ENCODE results near the gene AKAP6.
"Not testable (repeated sequence)": the region's sequence is repeated elsewhere in the genome, so short reads cannot be mapped to it uniquely, and the experiment has no call there.

DNA sequence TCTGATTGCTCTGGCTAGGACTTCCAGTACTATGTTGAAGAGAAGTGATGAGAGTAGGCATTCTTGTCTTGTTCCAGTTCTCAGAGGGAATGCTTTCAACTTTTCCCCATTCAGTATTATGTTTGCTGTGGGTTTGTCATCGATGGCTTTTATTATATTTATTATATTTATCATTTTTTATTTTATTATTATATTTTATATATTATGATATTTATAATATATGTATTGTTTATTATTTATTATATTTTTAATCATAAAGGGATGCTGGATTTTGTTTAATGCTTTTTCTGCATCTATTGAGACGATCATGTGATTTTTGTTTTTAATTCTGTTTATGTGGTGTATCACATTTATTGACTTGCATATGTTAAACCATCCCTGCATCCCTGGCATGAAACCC is 58.2 kb downstream of the AKAP6 start:
- TF ChIP-seq, protein P1, sequence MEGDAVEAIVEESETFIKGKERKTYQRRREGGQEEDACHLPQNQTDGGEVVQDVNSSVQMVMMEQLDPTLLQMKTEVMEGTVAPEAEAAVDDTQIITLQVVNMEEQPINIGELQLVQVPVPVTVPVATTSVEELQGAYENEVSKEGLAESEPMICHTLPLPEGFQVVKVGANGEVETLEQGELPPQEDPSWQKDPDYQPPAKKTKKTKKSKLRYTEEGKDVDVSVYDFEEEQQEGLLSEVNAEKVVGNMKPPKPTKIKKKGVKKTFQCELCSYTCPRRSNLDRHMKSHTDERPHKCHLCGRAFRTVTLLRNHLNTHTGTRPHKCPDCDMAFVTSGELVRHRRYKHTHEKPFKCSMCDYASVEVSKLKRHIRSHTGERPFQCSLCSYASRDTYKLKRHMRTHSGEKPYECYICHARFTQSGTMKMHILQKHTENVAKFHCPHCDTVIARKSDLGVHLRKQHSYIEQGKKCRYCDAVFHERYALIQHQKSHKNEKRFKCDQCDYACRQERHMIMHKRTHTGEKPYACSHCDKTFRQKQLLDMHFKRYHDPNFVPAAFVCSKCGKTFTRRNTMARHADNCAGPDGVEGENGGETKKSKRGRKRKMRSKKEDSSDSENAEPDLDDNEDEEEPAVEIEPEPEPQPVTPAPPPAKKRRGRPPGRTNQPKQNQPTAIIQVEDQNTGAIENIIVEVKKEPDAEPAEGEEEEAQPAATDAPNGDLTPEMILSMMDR (IDR thresholded peaks at IDR 0.05): not testable (repeated sequence)
- TF ChIP-seq EP300, POLR2A, POLR2AphosphoS5 (IDR thresholded peaks at IDR 0.05): not testable (repeated sequence)
